Ovary (tissue), 9 donors: ENCODE data around the gene SCO2. TPM values are rescaled to one million over a fixed set of nuclear protein-coding genes. Genes with fewer than 3 reads are reported as not detected.

Experiments
- DNase-seq, 5 donors: peaks; one replicate each; pipeline ENCODE4 v3.0.0-alpha.2; 2019 to 2020
- H3K27ac ChIP-seq, 2 donors: fragments of 200-600 bp; one replicate each; pipeline versions ENCODE4 v1.5.1 to v1.8.0; 2019 to 2022
- H3K27me3 ChIP-seq: fragments of 200-600 bp; one replicate; pipeline ENCODE4 v1.8.0; 2022
- H3K36me3 ChIP-seq: fragments of 200-600 bp; sonication (generic); one replicate; pipeline ENCODE4 v1.5.1; 2019
- H3K4me1 ChIP-seq: one replicate; pipeline ENCODE4 v1.8.1; 2013; ENCODE audit warnings: mild to moderate bottlenecking, moderate library complexity; ENCODE audit not compliant: insufficient read depth
- H3K4me3 ChIP-seq: fragments of 200-600 bp; sonication (generic); one replicate; pipeline ENCODE4 v1.5.1; 2017
- H3K9me3 ChIP-seq, 2 donors: fragments of 200-600 bp in 1 of 2; sonication (generic) in 1 of 2; one replicate each; pipeline versions ENCODE4 v1.5.1 to v1.8.1; 2013 to 2019; ENCODE audit warnings: mild to moderate bottlenecking in 1 of 2, moderate library complexity in 1 of 2
- CTCF ChIP-seq, 3 donors: fragments of 450-650 bp in 2 of 3; fragments of 200-600 bp in 1 of 3; IDR thresholded peaks; one replicate each; pipeline versions ENCODE4 v1.5.1 to v1.8.0; 2016 to 2022; ENCODE audit warnings: antibody characterized with exemption in 3 of 3, mild to moderate bottlenecking in 1 of 3
- EP300 ChIP-seq: sonication (generic); formaldehyde crosslinking; IDR thresholded peaks from one replicate; pipeline ENCODE4 v1.6.1; 2017; ENCODE audit warnings: antibody characterized with exemption
- POLR2A ChIP-seq: fragments of 450-650 bp; IDR thresholded peaks from one replicate; pipeline ENCODE4 v1.6.1; 2017; ENCODE audit warnings: antibody characterized with exemption, mild to moderate bottlenecking, moderate library complexity
- WGBS, 3 donors: extraction: QIAGEN DNeasy Blood & Tissue Kit in 1 of 3; methylation state at CpG; one replicate each; pipeline versions ENCODE4 v1.1.5 to v1.1.7; 2013 to 2017; 5-methylcytosine and 5-hydroxymethylcytosine counted together
- intact Hi-C, 4 donors: fragments of 100-400 bp; cut with DNase I; formaldehyde crosslinking; loops; one replicate each; pipeline versions ENCODE4 v1.11.0 to v1.15.1; 2022 to 2023
- polyA plus RNA-seq, 2 donors: library from polyadenylated mRNA; stranded (reverse); fragments of 200-250 nt in 1 of 2; fragments of 350-450 nt in 1 of 2; fragmentation: Illumina TruSeq in 1 of 2; extraction: RNeasy Lipid Tissue Mini Kit (QIAGEN cat#74804) in 1 of 2; gene quantifications; one replicate each; pipeline ENCODE4 v1.2.3, GENCODE V29; 2013 to 2014
- total RNA-seq, 7 donors: library from RNA; depleted of rRNA in 2 of 7; stranded (reverse); fragments of >200 nt in 2 of 7; fragmentation: NEBNext Ultra II Directional in 3 of 7; extraction: Animal tissue kit (Norgen Biotek cat#: 25700) in 3 of 7; gene quantifications; one replicate each; pipeline versions ENCODE4 v1.1.0 to v1.2.4, GENCODE V29; 2016 to 2023
- donor health status: DM: no; HTN: no; CAD: no; lungs with moderate emphysema.
- donor health status: DM: no; HTN: no; CAD: no.
- donor health status: Bipolar disorder and iron deficiency.
- donor health status: DM: yes; HTN: yes; CAD: no.
- donor health status: DM: no; HTN: no; CAD: no.
- donor health status: DM: yes; HTN: yes; CAD: no.

SCO2 gene
- total and polyA plus RNA-seq, 9 donors = 0.73 to 5.1 (median 0.97) TPM; not detected in 4

- no peak for DNase-seq
- intact Hi-C loops = no loop called here
- Histone ChIP-seq H3K36me3 (no peaks in the 10 kb centered on the region), H3K4me1 (peaks cover 16% of the 10 kb centered on the region), H3K4me3 (no peak overlapping the region), H3K9me3 (no peaks in the 10 kb centered on the region), H3K27ac (no peak overlapping the region), H3K27me3 (peaks cover 9% of the 10 kb centered on the region)
- TF ChIP-seq EP300 (no peak), CTCF (IDR thresholded peaks at IDR 0.05) (no peak), POLR2A (no peak)
- WGBS, 3 donors = 85 to 93% (median 91%) methylated on average over 12 of the region's 12 CpGs
Observed at GRCh38 chr22:50477923-50478322, 47.5 kb downstream of the SCO2 start.

GRCh38 chr22:50476868-50477267, 48.5 kb downstream of the SCO2 start:
- Histone ChIP-seq H3K9me3 (no peaks in the 10 kb centered on the region), H3K4me3 (no peak overlapping the region), H3K27me3 (peaks cover 9% of the 10 kb centered on the region), H3K27ac (no peak overlapping the region), H3K4me1 (peaks cover 18% of the 10 kb centered on the region), H3K36me3 (no peaks in the 10 kb centered on the region)
- 73 to 74% (median 73%) methylated on average over 7 of the region's 7 CpGs for WGBS, 3 donors
- no peak for DNase-seq
- intact Hi-C loops = no loop called here
- TF ChIP-seq CTCF (IDR thresholded peaks at IDR 0.05) (no peak), POLR2A (no peak), EP300 (no peak)

GRCh38 chr22:50475652-50476002, 49.8 kb downstream of the SCO2 start:
- Histone ChIP-seq H3K36me3 (no peaks in the 10 kb centered on the region), H3K27me3 (no peaks in the 10 kb centered on the region), H3K27ac (no peak overlapping the region), H3K4me1 (peaks cover 23% of the 10 kb centered on the region), H3K4me3 (no peak overlapping the region), H3K9me3 (no peaks in the 10 kb centered on the region)
- intact Hi-C loops = no loop called here
- TF ChIP-seq CTCF (IDR thresholded peaks at IDR 0.05) (no peak), EP300 (no peak), POLR2A (no peak)
- 83 to 89% (median 85%) methylated on average over 6 of the region's 6 CpGs for WGBS, 3 donors
- DNase-seq = no peak

- DNase-seq = peak; percentile 91 to 95 (median 94)
- peaks cover 29% of the 10 kb centered on the region for H3K4me1 ChIP-seq
- peak within 1 kb of the TSS; percentile 57 to 58 for H3K27ac ChIP-seq
- TF ChIP-seq CTCF (IDR thresholded peaks at IDR 0.05) (no peak), EP300 (no peak), POLR2A (peak; percentile 68)
- H3K9me3 ChIP-seq = no peaks in the 10 kb centered on the region
- H3K36me3 ChIP-seq = no peaks in the 10 kb centered on the region
- 1 to 2% (median 2%) methylated on average over 42 to 97 of the region's 97 CpGs for WGBS, 3 donors
- no peaks in the 10 kb centered on the region for H3K27me3 ChIP-seq
- intact Hi-C loops = no loop called here
- H3K4me3 ChIP-seq = peak within 1 kb of the TSS; percentile 92
Observed at GRCh38 chr22:50474710-50475651, 50.4 kb downstream of the SCO2 start, which contains the start of gene SBF1. Gene SBF1, minus strand, starts transcription at chr22:50475035. Its CDS starts 195 bp downstream, at chr22:50474840.
